Stimulated activated CD4-positive, alpha-beta T cell treated with anti-CD3 and anti-CD28 coated beads, Interleukin-15, amount 100 ng/mL, for 48 hours (primary cell): ENCODE data around the gene CHRNA1.
"Not testable (repeated sequence)": the region's sequence is repeated elsewhere in the genome, so short reads cannot be mapped to it uniquely, and the experiment has no call there.

ENCODE experiments used
- DNase-seq, 2 donors: peaks; one replicate each; pipeline ENCODE4 v3.0.0-alpha.2; 2020; ENCODE audit warnings: low read depth in 2 of 2

The CHRNA1 gene

DNA sequence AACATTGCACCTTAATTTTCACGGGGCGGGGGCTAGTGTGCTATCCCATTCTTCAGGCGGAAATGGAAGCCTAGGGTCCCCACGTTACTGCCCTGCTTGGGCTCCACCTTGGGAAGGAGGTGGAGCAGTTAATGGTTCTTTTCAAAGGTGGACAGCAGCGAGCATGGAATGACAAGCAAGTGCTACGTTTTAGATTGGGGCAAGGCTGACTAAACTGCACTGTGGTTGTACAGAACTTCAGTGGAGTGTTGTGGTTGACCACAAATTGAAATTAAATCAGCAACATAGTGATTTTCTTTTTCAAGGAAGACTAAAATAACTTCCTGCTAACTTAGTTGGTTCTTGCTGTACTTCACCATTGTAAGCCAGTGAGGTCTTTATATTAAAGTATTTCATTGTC, 47.0 kb downstream of the CHRNA1 start:
- DNase-seq: peak in 1 of 2 donors; percentile 7

DNA sequence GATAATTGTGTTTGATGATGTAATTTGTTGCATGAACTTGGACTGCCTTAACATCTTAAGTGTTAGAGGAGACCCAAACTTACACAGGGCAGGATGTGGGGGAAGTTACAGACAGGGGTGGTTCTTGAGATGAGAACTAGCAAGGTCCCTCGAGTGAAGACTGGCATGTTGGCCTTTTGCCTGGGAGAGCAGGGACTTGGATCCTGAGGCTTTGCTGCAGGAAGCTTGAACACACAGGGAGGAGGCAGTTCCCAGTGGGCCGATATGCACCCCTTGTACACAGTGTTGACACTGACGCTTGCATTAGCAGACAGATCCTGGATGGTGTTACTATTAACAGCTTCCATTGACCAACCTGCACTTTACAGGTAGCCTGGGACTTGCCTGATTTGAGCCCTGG, 47.5 kb downstream of the CHRNA1 start:
- no peak for DNase-seq

DNA sequence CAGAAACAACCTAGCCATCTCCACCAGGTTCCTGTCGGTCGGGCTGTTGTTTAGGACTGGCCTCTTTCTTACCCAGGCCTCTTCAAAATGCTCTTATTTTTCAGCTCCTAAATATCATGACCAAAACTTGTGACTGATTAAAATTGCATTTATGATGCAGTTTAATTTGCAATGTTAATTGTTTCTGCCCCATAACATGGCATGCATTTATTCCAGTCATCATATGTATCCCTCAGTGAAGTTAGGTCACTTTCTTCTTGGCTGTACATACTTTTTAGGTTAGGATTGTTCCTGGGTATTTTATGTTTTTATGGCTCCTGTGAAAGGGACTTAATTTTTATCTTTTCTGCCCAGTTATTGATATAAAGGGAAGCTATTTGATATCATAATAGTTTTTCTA, 50.6 kb downstream of the CHRNA1 start:
- DNase-seq: no peak

DNA sequence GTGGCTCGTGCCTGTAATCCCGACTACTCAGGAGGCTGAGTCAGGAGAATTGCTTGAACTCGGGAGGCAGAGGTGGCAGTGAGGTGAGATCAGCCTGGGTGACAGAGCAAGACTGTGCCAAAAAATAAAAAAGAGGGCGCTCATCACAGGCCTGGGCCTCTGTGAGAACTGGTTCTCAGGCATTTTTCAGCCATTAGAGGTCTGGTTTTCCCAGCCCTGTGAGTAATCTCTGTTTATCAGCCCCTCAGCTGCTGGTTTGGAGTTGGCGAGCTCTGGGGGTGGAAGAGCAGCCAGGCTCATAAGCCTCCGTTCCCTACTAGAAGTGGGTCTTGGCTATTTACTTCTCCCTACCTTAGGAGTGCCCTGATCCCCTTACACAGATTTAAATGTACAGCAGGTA, 53.1 kb downstream of the CHRNA1 start:
- DNase-seq: no peak

DNA sequence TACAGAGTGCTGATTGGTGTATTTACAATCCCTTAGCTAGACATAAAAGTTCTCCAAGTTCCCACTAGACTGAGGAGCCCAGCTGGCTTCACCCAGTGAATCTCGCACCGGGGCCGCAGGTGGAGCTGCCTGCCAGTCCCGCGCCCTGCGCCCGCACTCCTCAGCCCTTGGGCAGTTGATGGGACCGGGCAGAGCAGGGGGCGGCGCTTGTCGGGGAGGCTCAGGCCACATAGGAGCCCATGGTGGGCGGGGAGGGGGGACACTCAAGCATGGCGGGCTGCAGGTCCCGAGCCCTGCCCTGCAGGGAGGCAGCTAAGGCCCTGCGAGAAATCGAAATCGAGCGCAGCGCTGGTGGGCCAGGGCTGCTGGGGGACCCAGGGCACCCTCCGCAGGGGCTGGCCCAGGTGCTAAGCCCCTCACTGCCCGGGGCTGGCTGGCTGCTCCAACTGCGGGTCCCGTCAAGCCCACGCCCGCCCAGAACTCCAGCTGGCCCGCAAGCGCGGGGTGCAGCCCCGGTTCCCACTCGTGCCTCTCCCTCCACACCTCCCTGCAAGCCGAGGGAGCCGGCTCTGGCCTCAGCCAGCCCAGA, 54.8 kb downstream of the CHRNA1 start:
- not testable (repeated sequence) for DNase-seq

DNA sequence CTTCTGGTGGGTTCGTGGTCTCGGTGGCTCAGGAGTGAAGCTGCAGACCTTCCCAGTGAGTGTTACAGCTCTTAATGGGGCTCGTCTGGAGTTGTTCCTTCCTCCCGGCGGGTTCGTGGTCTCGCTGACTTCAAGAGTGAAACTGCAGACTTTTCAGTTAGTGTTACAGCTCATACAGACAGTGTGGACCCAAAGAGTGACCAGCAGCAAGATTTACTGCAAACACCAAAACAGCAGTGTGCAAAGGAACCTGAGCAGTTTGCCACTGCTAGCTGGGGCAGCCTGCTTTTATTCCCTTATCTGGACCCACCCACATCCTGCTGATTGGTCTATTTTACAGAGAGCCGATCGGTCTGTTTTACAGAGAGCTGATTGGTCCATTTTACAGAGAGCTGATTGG, 55.6 kb downstream of the CHRNA1 start:
- no peak for DNase-seq

DNA sequence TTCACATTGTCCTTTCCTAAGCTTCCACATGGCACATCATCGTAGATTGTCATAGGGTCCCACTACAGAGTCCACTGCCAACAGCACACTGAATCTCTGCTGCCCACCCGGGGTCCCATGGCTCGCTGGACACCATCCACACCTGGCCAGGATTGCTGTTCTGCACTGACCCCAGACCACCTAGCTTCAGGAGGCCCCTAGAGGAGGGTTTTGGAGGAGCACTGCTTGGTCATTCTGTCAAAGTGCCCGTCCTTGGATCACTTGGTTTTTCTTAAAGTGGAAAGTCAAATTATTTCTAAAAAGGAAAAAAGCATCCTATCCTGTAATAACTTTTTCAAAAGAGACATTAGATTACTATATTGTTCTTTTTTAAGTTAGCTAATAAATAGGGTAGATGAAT, 59.0 kb downstream of the CHRNA1 start:
- no peak for DNase-seq

DNA sequence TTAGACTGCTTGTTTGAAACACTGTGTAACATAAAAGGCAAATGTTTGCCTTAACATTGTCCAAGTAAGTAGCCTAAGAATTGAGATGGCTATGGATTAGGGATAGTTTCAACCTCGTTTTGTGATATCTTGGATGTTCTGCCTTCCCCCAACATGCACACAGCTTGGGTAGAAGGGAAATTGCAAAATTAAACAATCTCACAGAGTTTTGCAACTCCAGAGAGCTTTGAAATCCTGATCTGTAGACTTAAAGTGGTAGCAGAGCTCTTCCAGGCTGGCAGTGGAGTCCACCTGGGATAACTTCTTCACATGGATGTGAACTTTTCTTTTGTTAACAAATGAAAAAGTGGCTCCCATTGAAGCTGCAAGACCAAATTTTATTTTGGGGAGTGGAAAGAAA, 59.6 kb downstream of the CHRNA1 start:
- DNase-seq: no peak

DNA sequence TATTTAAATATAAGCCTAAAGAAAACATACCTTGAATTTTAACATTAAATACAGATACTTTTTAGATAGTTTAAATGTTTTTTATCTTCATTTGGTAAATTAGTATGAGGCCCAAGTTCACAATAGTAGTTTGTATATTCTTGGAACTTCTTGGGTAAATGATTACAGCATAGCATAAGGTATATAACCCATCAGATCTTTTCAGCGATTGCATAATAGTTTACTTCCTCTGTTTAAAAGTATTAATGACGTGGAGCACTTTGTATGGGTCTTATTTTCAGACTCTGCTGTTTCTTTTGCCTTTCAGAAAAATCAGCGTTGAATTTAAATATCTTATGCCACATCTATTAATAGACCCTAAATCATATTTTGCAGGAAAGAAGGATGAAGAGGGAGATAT, 60.2 kb downstream of the CHRNA1 start:
- no peak for DNase-seq

DNA sequence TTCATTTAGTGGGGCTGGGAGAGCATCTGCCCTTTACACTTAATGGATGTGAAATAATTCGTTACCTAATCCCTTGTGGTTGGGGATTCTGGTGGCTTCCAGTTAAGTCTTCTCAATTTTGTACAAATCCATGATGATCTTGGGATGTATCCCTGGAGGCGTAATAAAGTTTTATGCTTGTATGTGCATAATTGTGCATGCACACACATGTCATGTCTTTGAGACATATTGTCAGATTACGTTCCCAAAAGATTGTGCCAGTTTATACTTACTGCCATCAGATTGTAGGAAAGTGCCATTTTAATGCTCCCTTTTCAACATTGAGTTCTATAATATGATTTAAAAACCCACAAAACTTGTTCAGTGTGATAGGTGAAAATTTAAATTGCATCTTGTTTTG, 60.8 kb downstream of the CHRNA1 start:
- no peak for DNase-seq

DNA sequence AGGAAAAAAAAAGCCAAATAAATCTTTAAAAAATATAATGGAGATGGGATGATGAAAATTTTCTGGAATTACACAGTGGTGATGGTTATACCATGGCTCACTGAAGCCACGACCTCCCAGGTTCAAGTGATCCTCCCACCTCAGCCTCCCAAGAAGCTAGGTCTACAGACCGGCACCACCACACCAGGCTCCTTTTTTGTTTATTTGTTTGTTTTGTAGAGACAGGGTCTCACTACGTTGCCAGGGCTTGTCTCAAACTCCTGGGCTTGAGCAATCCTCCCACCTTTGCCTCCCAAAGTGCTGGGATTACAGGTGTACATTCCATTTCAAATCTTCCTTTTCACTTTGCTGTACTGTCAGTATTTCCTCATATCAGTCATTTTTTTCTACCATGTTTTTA, 61.7 kb downstream of the CHRNA1 start:
- no peak for DNase-seq

DNA sequence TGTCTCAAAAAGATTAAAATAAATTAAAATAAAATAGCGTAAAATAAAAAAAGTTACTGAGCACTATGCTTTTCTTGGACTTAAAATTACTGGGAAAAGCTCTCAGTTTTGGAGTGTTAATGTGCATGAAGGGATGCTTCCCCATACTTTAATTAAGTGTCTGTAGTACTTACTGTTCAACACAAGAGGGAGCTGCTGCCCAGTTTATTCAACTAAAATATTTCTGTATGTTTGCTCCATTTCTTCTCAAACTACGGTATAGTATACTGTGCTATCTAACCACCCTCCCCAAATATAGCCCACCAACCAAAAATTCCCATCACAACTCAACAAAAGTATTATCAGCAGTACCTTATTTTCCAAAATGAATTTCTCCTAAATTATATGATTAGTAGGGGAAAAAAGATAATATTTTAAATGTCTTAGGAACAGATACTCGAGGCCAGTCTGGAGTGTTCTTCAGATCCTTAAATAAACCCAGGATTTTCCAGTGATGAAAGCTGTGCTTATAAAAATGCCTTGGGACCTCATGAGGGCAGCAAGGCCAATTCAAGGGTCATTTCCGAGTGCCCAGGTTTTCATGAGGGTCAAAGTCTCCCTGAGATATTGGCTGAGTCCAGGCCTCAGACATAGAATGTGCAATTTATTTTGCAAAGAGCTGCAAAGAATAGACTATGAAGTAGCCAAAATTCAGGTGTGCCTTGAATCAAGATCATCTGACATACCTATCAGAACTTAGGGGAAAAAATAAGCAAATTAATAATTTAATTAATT, 64.1 kb downstream of the CHRNA1 start:
- DNase-seq: no peak
